GM23248 (cell line): ENCODE results near the gene ZNF521.

Experiments
- EZH2 ChIP-seq: fragments of 200-600 bp; sonication (generic); IDR thresholded peaks from 2 replicates; pipeline ENCODE4 v1.6.1; 2018; ENCODE audit warnings: antibody characterized with exemption, mild to moderate bottlenecking; ENCODE audit not compliant: insufficient read depth, poor library complexity, severe bottlenecking
- EZH2phosphoT487 ChIP-seq: fragments of 200-600 bp; sonication (generic); IDR thresholded peaks from 2 replicates; pipeline ENCODE4 v1.6.1; 2018; ENCODE audit warnings: antibody characterized with exemption, moderate library complexity, mild to moderate bottlenecking, low read depth; ENCODE audit not compliant: insufficient read depth

DNA sequence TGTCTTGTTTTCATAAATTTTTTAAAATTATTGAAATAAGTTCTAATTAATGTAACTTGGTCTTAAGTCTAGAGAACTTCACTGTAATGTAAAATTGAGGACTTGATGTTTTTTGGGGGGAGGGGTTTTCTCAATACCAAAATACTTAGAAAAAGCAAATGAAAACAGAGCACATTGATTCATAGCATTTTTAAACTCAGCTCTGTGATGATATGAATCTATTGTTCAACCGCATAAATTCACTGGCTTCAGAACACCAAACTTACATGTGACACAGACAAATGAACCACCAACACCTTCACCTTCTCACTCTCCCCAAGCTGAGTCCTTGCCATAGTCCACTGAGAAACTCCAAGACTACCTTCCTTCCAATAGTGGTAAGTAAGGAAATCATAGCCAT, 108.2 kb downstream of the ZNF521 start:
- no peak for TF ChIP-seq EZH2
- no peak for TF ChIP-seq EZH2phosphoT487
